ENCODE results near the gene THY1.

DNA sequence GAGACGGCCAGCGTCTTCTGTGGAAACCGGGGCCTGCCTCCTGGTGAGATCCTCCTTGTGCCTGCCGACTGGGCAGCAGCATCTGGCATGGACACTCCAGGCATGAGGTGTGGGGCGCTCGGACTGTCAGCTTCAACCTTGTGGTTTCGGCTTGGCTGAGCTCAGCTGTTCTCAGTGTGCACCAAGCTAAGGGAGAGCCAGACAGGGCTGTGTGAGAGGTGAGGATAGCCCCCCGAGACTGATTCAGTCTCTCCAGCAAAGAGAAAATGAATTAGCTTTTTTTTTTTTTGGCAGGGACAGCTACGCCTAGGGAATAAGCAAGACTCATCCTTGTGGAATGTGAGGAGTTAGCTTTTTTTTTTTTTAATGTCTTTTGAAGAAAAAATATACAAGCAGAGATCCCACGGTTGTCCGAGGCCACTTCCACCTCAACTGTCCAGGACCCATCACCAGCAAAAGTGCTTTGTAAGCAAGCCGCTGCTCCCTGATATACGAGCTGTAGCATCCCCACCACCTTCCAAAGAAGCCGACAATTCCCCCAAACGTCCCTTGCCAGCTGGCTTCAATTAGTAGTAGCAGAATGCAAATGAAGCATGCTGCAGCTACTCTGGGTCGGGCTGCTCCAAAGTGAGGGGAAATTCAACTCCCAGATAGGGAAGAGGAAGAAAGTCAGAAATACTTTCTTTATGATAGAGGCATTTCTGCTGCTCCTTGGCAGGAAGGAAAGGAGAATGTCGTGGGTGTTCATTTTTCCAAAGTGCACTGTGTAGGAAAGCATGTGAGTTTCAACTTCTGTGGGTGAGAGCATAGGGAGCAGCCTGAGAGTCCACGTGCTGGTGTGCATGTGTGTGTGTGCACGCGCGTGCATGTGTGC lies 9.7 kb upstream of the THY1 start:
- TF ChIP-seq, protein P1, sequence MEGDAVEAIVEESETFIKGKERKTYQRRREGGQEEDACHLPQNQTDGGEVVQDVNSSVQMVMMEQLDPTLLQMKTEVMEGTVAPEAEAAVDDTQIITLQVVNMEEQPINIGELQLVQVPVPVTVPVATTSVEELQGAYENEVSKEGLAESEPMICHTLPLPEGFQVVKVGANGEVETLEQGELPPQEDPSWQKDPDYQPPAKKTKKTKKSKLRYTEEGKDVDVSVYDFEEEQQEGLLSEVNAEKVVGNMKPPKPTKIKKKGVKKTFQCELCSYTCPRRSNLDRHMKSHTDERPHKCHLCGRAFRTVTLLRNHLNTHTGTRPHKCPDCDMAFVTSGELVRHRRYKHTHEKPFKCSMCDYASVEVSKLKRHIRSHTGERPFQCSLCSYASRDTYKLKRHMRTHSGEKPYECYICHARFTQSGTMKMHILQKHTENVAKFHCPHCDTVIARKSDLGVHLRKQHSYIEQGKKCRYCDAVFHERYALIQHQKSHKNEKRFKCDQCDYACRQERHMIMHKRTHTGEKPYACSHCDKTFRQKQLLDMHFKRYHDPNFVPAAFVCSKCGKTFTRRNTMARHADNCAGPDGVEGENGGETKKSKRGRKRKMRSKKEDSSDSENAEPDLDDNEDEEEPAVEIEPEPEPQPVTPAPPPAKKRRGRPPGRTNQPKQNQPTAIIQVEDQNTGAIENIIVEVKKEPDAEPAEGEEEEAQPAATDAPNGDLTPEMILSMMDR (IDR thresholded peaks at IDR 0.05) = no peak
- TF ChIP-seq POLR2AphosphoS5 (IDR thresholded peaks at IDR 0.05; ENCODE audit: low read depth, low read length) (no peak), TCF7L2 (IDR thresholded peaks at IDR 0.05; ENCODE audit: low read depth, low read length) (no peak), SIN3A (IDR thresholded peaks at IDR 0.05; ENCODE audit: borderline replicate concordance, insufficient read depth, low read depth, low read length) (no peak)
- TF ChIP-seq, protein P2, sequence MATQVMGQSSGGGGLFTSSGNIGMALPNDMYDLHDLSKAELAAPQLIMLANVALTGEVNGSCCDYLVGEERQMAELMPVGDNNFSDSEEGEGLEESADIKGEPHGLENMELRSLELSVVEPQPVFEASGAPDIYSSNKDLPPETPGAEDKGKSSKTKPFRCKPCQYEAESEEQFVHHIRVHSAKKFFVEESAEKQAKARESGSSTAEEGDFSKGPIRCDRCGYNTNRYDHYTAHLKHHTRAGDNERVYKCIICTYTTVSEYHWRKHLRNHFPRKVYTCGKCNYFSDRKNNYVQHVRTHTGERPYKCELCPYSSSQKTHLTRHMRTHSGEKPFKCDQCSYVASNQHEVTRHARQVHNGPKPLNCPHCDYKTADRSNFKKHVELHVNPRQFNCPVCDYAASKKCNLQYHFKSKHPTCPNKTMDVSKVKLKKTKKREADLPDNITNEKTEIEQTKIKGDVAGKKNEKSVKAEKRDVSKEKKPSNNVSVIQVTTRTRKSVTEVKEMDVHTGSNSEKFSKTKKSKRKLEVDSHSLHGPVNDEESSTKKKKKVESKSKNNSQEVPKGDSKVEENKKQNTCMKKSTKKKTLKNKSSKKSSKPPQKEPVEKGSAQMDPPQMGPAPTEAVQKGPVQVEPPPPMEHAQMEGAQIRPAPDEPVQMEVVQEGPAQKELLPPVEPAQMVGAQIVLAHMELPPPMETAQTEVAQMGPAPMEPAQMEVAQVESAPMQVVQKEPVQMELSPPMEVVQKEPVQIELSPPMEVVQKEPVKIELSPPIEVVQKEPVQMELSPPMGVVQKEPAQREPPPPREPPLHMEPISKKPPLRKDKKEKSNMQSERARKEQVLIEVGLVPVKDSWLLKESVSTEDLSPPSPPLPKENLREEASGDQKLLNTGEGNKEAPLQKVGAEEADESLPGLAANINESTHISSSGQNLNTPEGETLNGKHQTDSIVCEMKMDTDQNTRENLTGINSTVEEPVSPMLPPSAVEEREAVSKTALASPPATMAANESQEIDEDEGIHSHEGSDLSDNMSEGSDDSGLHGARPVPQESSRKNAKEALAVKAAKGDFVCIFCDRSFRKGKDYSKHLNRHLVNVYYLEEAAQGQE (IDR thresholded peaks at IDR 0.05; ENCODE audit: insufficient read depth in 1 of 2, low read depth in 2 of 2, low read length in 1 of 2) = no peak
